ENCODE results near the gene BAIAP2. TPM values are rescaled to one million over a fixed set of nuclear protein-coding genes. Genes with fewer than 3 reads are reported as not detected.

BAIAP2 gene
- total and polyA plus RNA-seq, 2 experiments from 2014 or later = 27.1 to 49.7 TPM

- 85% methylated on average over 13 of the region's 13 CpGs for WGBS (ENCODE audit: low lambda C conversion rate, missing lambda C conversion rate)
- no peak for DNase-seq (ENCODE audit: low spot score)
- Histone ChIP-seq H3K4me2 (no peak overlapping the region), H3K27ac (no peak overlapping the region), H3K9me3 (ENCODE audit: low read depth) (no peaks in the 10 kb centered on the region), H3K27me3 (no peaks in the 10 kb centered on the region), H4K20me1 (ENCODE audit: insufficient read depth, poor library complexity, severe bottlenecking) (no peaks in the 10 kb centered on the region), H3K9me2 (replicated peaks; ENCODE audit: insufficient read depth) (no peaks in the 10 kb centered on the region), H3K4me3 (no peak overlapping the region), H2AFZ (no peak overlapping the region), H3K79me2 (no peaks in the 10 kb centered on the region), H3K4me1 (ENCODE audit: insufficient read depth) (no peaks in the 10 kb centered on the region), H3K36me3 (replicated peaks; ENCODE audit: insufficient read depth, low read depth) (no peaks in the 10 kb centered on the region)
- TF ChIP-seq CTCF (IDR thresholded peaks at IDR 0.05; ENCODE audit: poor library complexity) = no peak
- TF ChIP-seq EZH2phosphoT487 (IDR thresholded peaks at IDR 0.05; ENCODE audit: low read depth, severe bottlenecking, unreplicated experiment) = no peak
- TF ChIP-seq EZH2 (IDR thresholded peaks at IDR 0.05; ENCODE audit: borderline replicate concordance) = no peak
Measured at GRCh38 chr17:81012574-81013447, 22.1 kb upstream of the BAIAP2 start.

- Histone ChIP-seq H3K4me2 (no peak overlapping the region), H3K9me2 (replicated peaks; ENCODE audit: insufficient read depth) (no peaks in the 10 kb centered on the region), H3K79me2 (no peaks in the 10 kb centered on the region), H3K4me1 (ENCODE audit: insufficient read depth) (peaks cover 5% of the 10 kb centered on the region), H4K20me1 (ENCODE audit: insufficient read depth, poor library complexity, severe bottlenecking) (no peaks in the 10 kb centered on the region), H3K27me3 (no peaks in the 10 kb centered on the region), H3K4me3 (no peak overlapping the region), H3K9me3 (ENCODE audit: low read depth) (no peaks in the 10 kb centered on the region), H2AFZ (no peak overlapping the region), H3K36me3 (replicated peaks; ENCODE audit: insufficient read depth, low read depth) (no peaks in the 10 kb centered on the region), H3K27ac (no peak overlapping the region)
- DNase-seq (ENCODE audit: low spot score) = no peak
- WGBS (ENCODE audit: low lambda C conversion rate, missing lambda C conversion rate) = 84% methylated on average over 6 of the region's 6 CpGs
- TF ChIP-seq EZH2phosphoT487 (IDR thresholded peaks at IDR 0.05; ENCODE audit: low read depth, severe bottlenecking, unreplicated experiment) = no peak
- TF ChIP-seq CTCF (IDR thresholded peaks at IDR 0.05; ENCODE audit: poor library complexity) = no peak
- TF ChIP-seq EZH2 (IDR thresholded peaks at IDR 0.05; ENCODE audit: borderline replicate concordance) = no peak
Measured at GRCh38 chr17:81013642-81014041, 21.3 kb upstream of the BAIAP2 start.

GRCh38 chr17:81015136-81015535, 19.8 kb upstream of the BAIAP2 start:
- H2AFZ ChIP-seq = no peak overlapping the region
- 95% methylated on average over 1 of the region's 1 CpG for WGBS (ENCODE audit: low lambda C conversion rate, missing lambda C conversion rate)
- no peaks in the 10 kb centered on the region for H3K27me3 ChIP-seq
- no peaks in the 10 kb centered on the region for H3K79me2 ChIP-seq
- no peak for DNase-seq (ENCODE audit: low spot score)
- no peak overlapping the region for H3K27ac ChIP-seq
- H3K4me3 ChIP-seq = no peak overlapping the region
- no peaks in the 10 kb centered on the region for H3K9me2 ChIP-seq (replicated peaks; ENCODE audit: insufficient read depth)
- H3K4me2 ChIP-seq = no peak overlapping the region
- H3K36me3 ChIP-seq (replicated peaks; ENCODE audit: insufficient read depth, low read depth) = no peaks in the 10 kb centered on the region
- TF ChIP-seq CTCF (IDR thresholded peaks at IDR 0.05; ENCODE audit: poor library complexity) = no peak
- TF ChIP-seq EZH2phosphoT487 (IDR thresholded peaks at IDR 0.05; ENCODE audit: low read depth, severe bottlenecking, unreplicated experiment) = no peak
- no peak for TF ChIP-seq EZH2 (IDR thresholded peaks at IDR 0.05; ENCODE audit: borderline replicate concordance)
- H3K9me3 ChIP-seq (ENCODE audit: low read depth) = no peaks in the 10 kb centered on the region
- H4K20me1 ChIP-seq (ENCODE audit: insufficient read depth, poor library complexity, severe bottlenecking) = no peaks in the 10 kb centered on the region
- H3K4me1 ChIP-seq (ENCODE audit: insufficient read depth) = peaks cover 5% of the 10 kb centered on the region

Data from hepatocyte (in vitro differentiated cells).